HepG2 (cell line): ENCODE data around the gene ASB3. TPM values are rescaled to one million over a fixed set of nuclear protein-coding genes. Genes with fewer than 3 reads are reported as not detected.
"Not testable (repeated sequence)": the region's sequence is repeated elsewhere in the genome, so short reads cannot be mapped to it uniquely, and the experiment has no call there.

Experiments used
- ATAC-seq: fragments of 200-7000 bp; cut with Tn5 transposase; 3 replicates; pipeline ENCODE4 v1.9.1; 2020; ENCODE audit warnings: mild to moderate bottlenecking, moderate library complexity
- BruUV-seq: library from RNA; stranded (reverse); fragments of 400-500 nt; replicated peaks from 2 replicates; lab custom pipeline; 2021; lab: Mats Ljungman, UMichigan
- CTCF ChIA-PET: fragments of 300-600 bp; formaldehyde crosslinking; extraction: SDS; loops from one replicate; lab custom pipeline; 2021; ENCODE audit warnings: low total read pairs, inconsistent platforms, low intra/inter-chr PET ratio; lab: Yijun Ruan, JAX
- POLR2A ChIA-PET: fragments of 350-600 bp; sonication (Branson Sonifier 250); formaldehyde crosslinking; loops from one replicate; lab custom pipeline; 2020; ENCODE audit warnings: antibody characterized with exemption, inconsistent platforms; lab: Yijun Ruan, JAX
- DNase-seq: peaks from one replicate; pipeline ENCODE4 v3.0.0-alpha.2; 2015; ENCODE audit warnings: low spot score
- FAIRE-seq: peaks from 3 replicates; lab custom pipeline; 2011; peaks lifted over from hg19 to GRCh38; lab: Jason Lieb, UNC
- H2AFZ ChIP-seq: one replicate; pipeline ENCODE4 v1.6.1; 2011; ENCODE audit warnings: low read length, inconsistent platforms
- H3K27ac ChIP-seq: fragments of 300-600 bp; 3 replicates; pipeline ENCODE4 v1.8.0; 2011; ENCODE audit warnings: mixed run types, mild to moderate bottlenecking, mixed read lengths, low read length, inconsistent platforms; ENCODE audit not compliant: insufficient read depth; ENCODE audit errors: extremely low read length
- H3K27me3 ChIP-seq, 2 experiments: fragments of 200-600 bp in 1 of 2; 2 replicates in 1 of 2; 3 replicates in 1 of 2; pipeline versions ENCODE4 v1.6.0 to v1.8.0; 2011; ENCODE audit warnings: low read length in 2 of 2, mild to moderate bottlenecking in 2 of 2, moderate library complexity in 2 of 2, inconsistent platforms in 1 of 2; ENCODE audit not compliant: insufficient read depth in 2 of 2, control insufficient read depth in 1 of 2
- H3K36me3 ChIP-seq, 2 experiments: fragments of 200-600 bp in 1 of 2; replicated peaks in 1 of 2; 2 replicates in 1 of 2; 3 replicates in 1 of 2; pipeline versions ENCODE4 v1.5.1 to v1.8.0; 2011; ENCODE audit warnings: low read length in 2 of 2, inconsistent platforms in 1 of 2; ENCODE audit not compliant: insufficient read depth in 2 of 2, control insufficient read depth in 1 of 2
- H3K4me1 ChIP-seq: 2 replicates; pipeline ENCODE4 v1.5.1; 2012; ENCODE audit warnings: low read length, inconsistent platforms; ENCODE audit not compliant: insufficient read depth
- H3K4me2 ChIP-seq: 2 replicates; pipeline ENCODE4 v1.6.0; 2011; ENCODE audit warnings: low read depth, low read length, inconsistent platforms
- H3K4me3 ChIP-seq, 3 experiments: fragments of 200-600 bp in 1 of 3; sonication (generic), shearing (Covaris generic) in 1 of 3; replicated peaks in 1 of 3; 2 replicates each; pipeline ENCODE4 v1.5.1; 2011 to 2016; ENCODE audit warnings: low read length in 3 of 3, inconsistent platforms in 2 of 3, low read depth in 2 of 3, mild to moderate bottlenecking in 2 of 3, control low read depth in 1 of 3, mixed read lengths in 1 of 3; ENCODE audit not compliant: insufficient read depth in 1 of 3
- H3K79me2 ChIP-seq: one replicate; pipeline ENCODE4 v1.6.1; 2011; ENCODE audit warnings: low read length, inconsistent platforms; ENCODE audit not compliant: insufficient read depth
- H3K9ac ChIP-seq: 2 replicates; pipeline ENCODE4 v1.6.0; 2011; ENCODE audit warnings: mild to moderate bottlenecking, low read depth, low read length, inconsistent platforms; ENCODE audit not compliant: insufficient read depth
- H3K9me3 ChIP-seq: 2 replicates; pipeline ENCODE4 v1.5.1; 2012; ENCODE audit warnings: mild to moderate bottlenecking, low read length
- H4K20me1 ChIP-seq: 2 replicates; pipeline ENCODE4 v1.6.0; 2011; ENCODE audit warnings: inconsistent platforms, mild to moderate bottlenecking, low read length, moderate library complexity; ENCODE audit not compliant: insufficient read depth
- ADNP ChIP-seq: sonication (generic); formaldehyde crosslinking; IDR thresholded peaks from 2 replicates; pipeline ENCODE4 v1.4.0; 2020; ENCODE audit warnings: missing genetic modification reagents
- CCDC6 ChIP-seq: sonication (generic); formaldehyde crosslinking; IDR thresholded peaks from 2 replicates; pipeline ENCODE4 v1.8.1; 2022; ENCODE audit warnings: mild to moderate bottlenecking, missing genetic modification reagents, moderate library complexity
- SOX6 ChIP-seq, 2 experiments: fragments of 450-650 bp in 1 of 2; sonication (generic) in 1 of 2; formaldehyde crosslinking in 1 of 2; IDR thresholded peaks; 2 replicates each; pipeline versions ENCODE4 v1.4.0 to v1.6.1; 2017 to 2020; ENCODE audit warnings: antibody characterized with exemption in 1 of 2, mild to moderate bottlenecking in 1 of 2, missing genetic modification reagents in 1 of 2
- STAG1 ChIP-seq: sonication (generic); formaldehyde crosslinking; IDR thresholded peaks from 2 replicates; pipeline ENCODE4 v1.4.0; 2020; ENCODE audit warnings: missing genetic modification reagents
- ZMYM2 ChIP-seq: sonication (generic); formaldehyde crosslinking; IDR thresholded peaks from 2 replicates; pipeline ENCODE4 v1.8.0; 2022; ENCODE audit warnings: mild to moderate bottlenecking, missing genetic modification reagents
- WGBS: methylation state at CpG from one replicate; pipeline ENCODE4 v1.1.6; 2017; ENCODE audit warnings: low lambda C conversion rate; 5-methylcytosine and 5-hydroxymethylcytosine counted together
- in situ Hi-C: cut with HindIII; loops from 2 replicates; pipeline ENCODE4 v1.10.0; 2017; ENCODE audit warnings: low pct_unique_long_range_greater_than_20kb; ENCODE audit not compliant: extremely low pct_ligation_motif_present
- intact Hi-C: fragments of 100-400 bp; cut with micrococcal nuclease; formaldehyde crosslinking; loops from one replicate; pipeline ENCODE4 v1.10.0; 2022; ENCODE audit not compliant: unreplicated experiment
- polyA plus RNA-seq, 8 experiments: library from polyadenylated mRNA; depleted of rRNA in 3 of 8; stranded (reverse) in 7 of 8; unstranded in 1 of 8; fragments of >200 nt; fragmentation: Illumina TruSeq in 4 of 8; extraction: Trizol in 4 of 8; gene quantifications; 2 replicates each; pipeline versions ENCODE4 v1.2.1 to v1.2.3, GENCODE V29; 2011 to 2016; ENCODE audit warnings: low read depth in 4 of 8, missing spikeins in 1 of 8, mixed read lengths in 1 of 8; ENCODE audit not compliant: insufficient read depth in 1 of 8
- total RNA-seq, 5 experiments: library from RNA; depleted of rRNA; stranded (reverse); fragments of >200 nt; fragmentation: Illumina TruSeq; extraction: Trizol; gene quantifications; 2 replicates each; pipeline ENCODE4 v1.2.3, GENCODE V29; 2016; ENCODE audit warnings: low read depth in 1 of 5
- TF ChIP-seq, protein P1 (sequence below): sonication (generic); formaldehyde crosslinking; IDR thresholded peaks from 2 replicates; pipeline ENCODE4 v1.5.0; 2020; ENCODE audit warnings: mild to moderate bottlenecking, missing genetic modification reagents, moderate library complexity
- TF ChIP-seq, protein P2 (sequence below): sonication (generic); formaldehyde crosslinking; IDR thresholded peaks from 2 replicates; pipeline ENCODE4 v1.5.1; 2020; ENCODE audit warnings: mild to moderate bottlenecking, missing genetic modification reagents, moderate library complexity

The ASB3 gene
- total and polyA plus RNA-seq, 2 of the 13 experiments (the other 11 are each of a cell fraction or from before 2014, with no cell fraction given), result 40.1 to 41.8 TPM

DNA sequence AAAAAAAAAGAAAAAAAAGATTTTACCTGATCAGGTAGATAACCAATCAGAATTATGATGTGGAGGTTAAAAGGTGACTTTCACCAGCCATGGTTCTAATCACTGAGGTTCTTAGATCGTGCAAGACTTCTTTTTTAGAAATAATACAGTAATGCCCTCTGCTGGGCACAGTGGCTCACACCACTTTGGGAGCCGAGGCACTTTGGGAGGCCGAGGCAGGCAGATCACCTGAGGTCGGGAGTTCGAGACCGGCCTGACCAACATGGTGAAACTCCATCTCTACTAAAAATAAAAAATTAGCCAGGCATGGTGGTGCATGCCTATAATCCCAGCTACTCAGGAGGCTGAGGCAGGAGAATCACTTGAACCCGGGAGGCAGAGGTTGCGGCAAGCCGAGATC is 36.9 kb upstream of the ASB3 start:
- H3K27me3 ChIP-seq; intact Hi-C loops; FAIRE-seq; H3K27ac ChIP-seq; H3K79me2 ChIP-seq; BruUV-seq; H3K9ac ChIP-seq; H3K4me2 ChIP-seq; CTCF ChIA-PET; in situ Hi-C loops; H4K20me1 ChIP-seq; H3K9me3 ChIP-seq; H2AFZ ChIP-seq; POLR2A ChIA-PET; ATAC-seq; TF ChIP-seq SOX6 (IDR thresholded peaks at IDR 0.05): not testable (repeated sequence)
- 93% methylated on average over 9 of the region's 9 CpGs for WGBS
- Histone ChIP-seq H3K4me1 (peaks cover 52% of the 10 kb centered on the region), H3K36me3 (peaks cover 7 to 13% of the 10 kb centered on the region in 2 experiments; a peak in 4 of 5 replicates)
- peak; percentile 21 for DNase-seq
- TF ChIP-seq, protein P1, sequence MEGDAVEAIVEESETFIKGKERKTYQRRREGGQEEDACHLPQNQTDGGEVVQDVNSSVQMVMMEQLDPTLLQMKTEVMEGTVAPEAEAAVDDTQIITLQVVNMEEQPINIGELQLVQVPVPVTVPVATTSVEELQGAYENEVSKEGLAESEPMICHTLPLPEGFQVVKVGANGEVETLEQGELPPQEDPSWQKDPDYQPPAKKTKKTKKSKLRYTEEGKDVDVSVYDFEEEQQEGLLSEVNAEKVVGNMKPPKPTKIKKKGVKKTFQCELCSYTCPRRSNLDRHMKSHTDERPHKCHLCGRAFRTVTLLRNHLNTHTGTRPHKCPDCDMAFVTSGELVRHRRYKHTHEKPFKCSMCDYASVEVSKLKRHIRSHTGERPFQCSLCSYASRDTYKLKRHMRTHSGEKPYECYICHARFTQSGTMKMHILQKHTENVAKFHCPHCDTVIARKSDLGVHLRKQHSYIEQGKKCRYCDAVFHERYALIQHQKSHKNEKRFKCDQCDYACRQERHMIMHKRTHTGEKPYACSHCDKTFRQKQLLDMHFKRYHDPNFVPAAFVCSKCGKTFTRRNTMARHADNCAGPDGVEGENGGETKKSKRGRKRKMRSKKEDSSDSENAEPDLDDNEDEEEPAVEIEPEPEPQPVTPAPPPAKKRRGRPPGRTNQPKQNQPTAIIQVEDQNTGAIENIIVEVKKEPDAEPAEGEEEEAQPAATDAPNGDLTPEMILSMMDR, result peak; percentile 57
- TF ChIP-seq SOX6 (CRISPR knock-in tag; IDR thresholded peaks at IDR 0.05), result 0 out of 2 replicates have a peak, but pooled peaks have one; percentile 12
- TF ChIP-seq, protein P2, sequence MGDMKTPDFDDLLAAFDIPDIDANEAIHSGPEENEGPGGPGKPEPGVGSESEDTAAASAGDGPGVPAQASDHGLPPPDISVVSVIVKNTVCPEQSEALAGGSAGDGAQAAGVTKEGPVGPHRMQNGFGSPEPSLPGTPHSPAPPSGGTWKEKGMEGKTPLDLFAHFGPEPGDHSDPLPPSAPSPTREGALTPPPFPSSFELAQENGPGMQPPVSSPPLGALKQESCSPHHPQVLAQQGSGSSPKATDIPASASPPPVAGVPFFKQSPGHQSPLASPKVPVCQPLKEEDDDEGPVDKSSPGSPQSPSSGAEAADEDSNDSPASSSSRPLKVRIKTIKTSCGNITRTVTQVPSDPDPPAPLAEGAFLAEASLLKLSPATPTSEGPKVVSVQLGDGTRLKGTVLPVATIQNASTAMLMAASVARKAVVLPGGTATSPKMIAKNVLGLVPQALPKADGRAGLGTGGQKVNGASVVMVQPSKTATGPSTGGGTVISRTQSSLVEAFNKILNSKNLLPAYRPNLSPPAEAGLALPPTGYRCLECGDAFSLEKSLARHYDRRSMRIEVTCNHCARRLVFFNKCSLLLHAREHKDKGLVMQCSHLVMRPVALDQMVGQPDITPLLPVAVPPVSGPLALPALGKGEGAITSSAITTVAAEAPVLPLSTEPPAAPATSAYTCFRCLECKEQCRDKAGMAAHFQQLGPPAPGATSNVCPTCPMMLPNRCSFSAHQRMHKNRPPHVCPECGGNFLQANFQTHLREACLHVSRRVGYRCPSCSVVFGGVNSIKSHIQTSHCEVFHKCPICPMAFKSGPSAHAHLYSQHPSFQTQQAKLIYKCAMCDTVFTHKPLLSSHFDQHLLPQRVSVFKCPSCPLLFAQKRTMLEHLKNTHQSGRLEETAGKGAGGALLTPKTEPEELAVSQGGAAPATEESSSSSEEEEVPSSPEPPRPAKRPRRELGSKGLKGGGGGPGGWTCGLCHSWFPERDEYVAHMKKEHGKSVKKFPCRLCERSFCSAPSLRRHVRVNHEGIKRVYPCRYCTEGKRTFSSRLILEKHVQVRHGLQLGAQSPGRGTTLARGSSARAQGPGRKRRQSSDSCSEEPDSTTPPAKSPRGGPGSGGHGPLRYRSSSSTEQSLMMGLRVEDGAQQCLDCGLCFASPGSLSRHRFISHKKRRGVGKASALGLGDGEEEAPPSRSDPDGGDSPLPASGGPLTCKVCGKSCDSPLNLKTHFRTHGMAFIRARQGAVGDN (CRISPR knock-in tag), result peak; percentile 18; the same call in 1 of the 2 replicates
- peak; percentile 52; the same call in 1 of the 2 replicates for TF ChIP-seq STAG1 (CRISPR knock-in tag)
- TF ChIP-seq CCDC6, result 0 out of 2 replicates have a peak, but pooled peaks have one; percentile 24
- TF ChIP-seq ADNP (CRISPR knock-in tag), result peak; percentile 64; the same call in 1 of the 2 replicates
- peak; percentile 83 for TF ChIP-seq ZMYM2 (CRISPR knock-in tag)
- TF ChIP-seq, all 625 proteins: peak for 7; not testable (repeated sequence) for 618
- not testable (repeated sequence) for H3K4me3 ChIP-seq
